GM19395 (cell line): ENCODE measurements around the gene HOXA1.
"Not testable (repeated sequence)": the region's sequence is repeated elsewhere in the genome, so short reads cannot be mapped to it uniquely, and the experiment has no call there.

Experiments
- ATAC-seq: cut with Tn5 transposase; IDR thresholded peaks from one replicate; pipeline ENCODE4 v1.9.1; 2021; ENCODE audit warnings: mild to moderate bottlenecking, moderate library complexity; ENCODE audit not compliant: unreplicated experiment

HOXA1 gene

GRCh38 chr7:27062946-27063345, 32.9 kb downstream of the HOXA1 start:
- no peak for ATAC-seq

DNA sequence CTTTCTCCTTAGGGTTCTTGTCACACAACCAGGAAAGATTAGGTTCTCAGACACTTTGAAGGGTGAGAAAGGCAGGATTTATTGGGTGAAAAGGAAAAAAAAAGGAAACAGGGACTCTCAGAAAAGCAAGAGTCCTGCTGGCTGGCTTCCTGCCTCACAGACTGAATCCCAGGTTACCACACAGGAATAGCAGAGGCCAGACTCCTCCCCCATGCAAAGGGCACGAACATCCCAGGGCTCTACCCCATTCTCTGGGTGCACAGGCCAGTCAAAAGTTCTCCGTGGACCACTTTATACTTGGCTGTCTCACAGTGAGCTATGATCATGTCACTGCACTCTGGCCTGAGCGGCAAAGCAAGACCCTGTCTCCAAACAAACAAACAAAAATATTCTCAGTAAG, 42.6 kb downstream of the HOXA1 start:
- no peak for ATAC-seq

GRCh38 chr7:27051451-27051850, 44.3 kb downstream of the HOXA1 start:
- ATAC-seq: no peak

GRCh38 chr7:27048438-27048837, 47.4 kb downstream of the HOXA1 start:
- ATAC-seq: no peak

- ATAC-seq: no peak
These were observed 48.8 kb downstream of the HOXA1 start for GRCh38 chr7:27046854-27047549.

GRCh38 chr7:27045972-27046371, 49.8 kb downstream of the HOXA1 start:
- ATAC-seq: not testable (repeated sequence)

GRCh38 chr7:27045066-27045465, 50.7 kb downstream of the HOXA1 start:
- ATAC-seq: not testable (repeated sequence)
